WTC11 (cell line): ENCODE measurements around the gene CMC2.

ENCODE experiments used
- ELF4 ChIP-seq: sonication (generic); formaldehyde crosslinking; IDR thresholded peaks from 2 replicates; pipeline ENCODE4 v1.8.1; 2022; ENCODE audit warnings: low read depth, mild to moderate bottlenecking, moderate library complexity, missing genetic modification reagents
- ETV6 ChIP-seq: sonication (generic); formaldehyde crosslinking; IDR thresholded peaks from 2 replicates; pipeline ENCODE4 v1.8.1; 2022; ENCODE audit warnings: mild to moderate bottlenecking, missing genetic modification reagents
- GRHL2 ChIP-seq: fragments of 250-450 bp; sonication (Bioruptor Pico); IDR thresholded peaks from 2 replicates; pipeline ENCODE4 v1.8.0; 2022; ENCODE audit warnings: mild to moderate bottlenecking, moderate library complexity; ENCODE audit not compliant: insufficient replicate concordance, severe bottlenecking
- JUN ChIP-seq: sonication (generic); formaldehyde crosslinking; IDR thresholded peaks from 2 replicates; pipeline ENCODE4 v1.8.0; 2023; ENCODE audit warnings: mild to moderate bottlenecking, missing genetic modification reagents
- MXD4 ChIP-seq: fragments of 250-450 bp; sonication (Bioruptor Pico); IDR thresholded peaks from 2 replicates; pipeline ENCODE4 v1.8.0; 2021; ENCODE audit warnings: mild to moderate bottlenecking, moderate library complexity, borderline replicate concordance
- SMAD3 ChIP-seq: sonication (generic); formaldehyde crosslinking; IDR thresholded peaks from 2 replicates; pipeline ENCODE4 v1.8.0; 2022; ENCODE audit warnings: missing genetic modification reagents, mild to moderate bottlenecking, borderline replicate concordance
- TF ChIP-seq, protein P1 (sequence below): sonication (generic); formaldehyde crosslinking; IDR thresholded peaks from 2 replicates; pipeline ENCODE4 v1.8.0; 2022; ENCODE audit warnings: mild to moderate bottlenecking, missing genetic modification reagents
- TF ChIP-seq, protein P2 (sequence below): sonication (generic); formaldehyde crosslinking; IDR thresholded peaks from 2 replicates; pipeline ENCODE4 v1.8.0; 2022; ENCODE audit warnings: mild to moderate bottlenecking, missing genetic modification reagents
- TF ChIP-seq, protein P3 (sequence below): fragments of 200-600 bp; IDR thresholded peaks from 2 replicates; pipeline ENCODE4 v1.8.0; 2022; ENCODE audit warnings: antibody characterized with exemption
- TF ChIP-seq, protein P4 (sequence below): sonication (generic); formaldehyde crosslinking; IDR thresholded peaks from 2 replicates; pipeline ENCODE4 v1.8.1; 2023; ENCODE audit warnings: mild to moderate bottlenecking, missing genetic modification reagents, moderate library complexity
- TF ChIP-seq, protein P5 (sequence below): sonication (generic); formaldehyde crosslinking; IDR thresholded peaks from 2 replicates; pipeline ENCODE4 v1.8.1; 2023; ENCODE audit warnings: mild to moderate bottlenecking, missing genetic modification reagents, borderline replicate concordance

DNA sequence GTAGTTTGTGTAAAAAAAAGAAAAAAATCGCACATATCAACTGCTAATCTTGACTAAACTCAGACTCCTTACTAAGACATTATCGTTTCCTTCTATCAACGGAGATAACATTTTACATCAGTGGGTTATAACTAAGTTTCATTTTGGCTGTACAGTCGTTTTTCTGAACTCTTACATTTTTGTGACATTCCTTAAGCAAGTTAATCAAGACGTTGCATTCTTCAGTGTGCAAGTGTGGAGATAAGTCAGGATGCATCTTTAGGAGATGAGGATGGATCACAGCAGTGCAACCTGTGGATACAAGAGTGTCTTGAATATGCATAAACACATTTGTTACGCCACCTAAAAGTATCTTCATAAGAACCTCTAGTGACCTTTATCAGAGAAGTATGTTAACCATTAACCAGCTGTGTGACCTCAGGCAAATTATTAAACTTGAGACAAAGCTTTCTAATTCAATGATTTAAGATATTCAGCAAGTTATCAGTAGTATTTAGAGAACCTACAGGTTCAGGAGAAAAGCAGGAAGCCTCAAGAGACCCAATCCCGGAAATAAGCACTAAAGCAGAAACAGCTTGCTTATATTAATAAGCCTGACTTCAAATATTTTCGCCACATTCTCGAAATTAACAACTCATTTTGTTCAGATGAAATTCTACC is 9.4 kb downstream of the CMC2 start:
- TF ChIP-seq, protein P1, sequence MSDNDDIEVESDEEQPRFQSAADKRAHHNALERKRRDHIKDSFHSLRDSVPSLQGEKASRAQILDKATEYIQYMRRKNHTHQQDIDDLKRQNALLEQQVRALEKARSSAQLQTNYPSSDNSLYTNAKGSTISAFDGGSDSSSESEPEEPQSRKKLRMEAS: no peak
- TF ChIP-seq, protein P2, sequence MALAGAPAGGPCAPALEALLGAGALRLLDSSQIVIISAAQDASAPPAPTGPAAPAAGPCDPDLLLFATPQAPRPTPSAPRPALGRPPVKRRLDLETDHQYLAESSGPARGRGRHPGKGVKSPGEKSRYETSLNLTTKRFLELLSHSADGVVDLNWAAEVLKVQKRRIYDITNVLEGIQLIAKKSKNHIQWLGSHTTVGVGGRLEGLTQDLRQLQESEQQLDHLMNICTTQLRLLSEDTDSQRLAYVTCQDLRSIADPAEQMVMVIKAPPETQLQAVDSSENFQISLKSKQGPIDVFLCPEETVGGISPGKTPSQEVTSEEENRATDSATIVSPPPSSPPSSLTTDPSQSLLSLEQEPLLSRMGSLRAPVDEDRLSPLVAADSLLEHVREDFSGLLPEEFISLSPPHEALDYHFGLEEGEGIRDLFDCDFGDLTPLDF (CRISPR knock-in tag): no peak
- TF ChIP-seq ETV6 (CRISPR knock-in tag) (no peak), GRHL2 (CRISPR knock-in tag) (no peak), JUN (CRISPR knock-in tag) (no peak), ELF4 (CRISPR knock-in tag) (no peak), MXD4 (CRISPR knock-in tag) (no peak), SMAD3 (no peak)
- TF ChIP-seq, protein P3, sequence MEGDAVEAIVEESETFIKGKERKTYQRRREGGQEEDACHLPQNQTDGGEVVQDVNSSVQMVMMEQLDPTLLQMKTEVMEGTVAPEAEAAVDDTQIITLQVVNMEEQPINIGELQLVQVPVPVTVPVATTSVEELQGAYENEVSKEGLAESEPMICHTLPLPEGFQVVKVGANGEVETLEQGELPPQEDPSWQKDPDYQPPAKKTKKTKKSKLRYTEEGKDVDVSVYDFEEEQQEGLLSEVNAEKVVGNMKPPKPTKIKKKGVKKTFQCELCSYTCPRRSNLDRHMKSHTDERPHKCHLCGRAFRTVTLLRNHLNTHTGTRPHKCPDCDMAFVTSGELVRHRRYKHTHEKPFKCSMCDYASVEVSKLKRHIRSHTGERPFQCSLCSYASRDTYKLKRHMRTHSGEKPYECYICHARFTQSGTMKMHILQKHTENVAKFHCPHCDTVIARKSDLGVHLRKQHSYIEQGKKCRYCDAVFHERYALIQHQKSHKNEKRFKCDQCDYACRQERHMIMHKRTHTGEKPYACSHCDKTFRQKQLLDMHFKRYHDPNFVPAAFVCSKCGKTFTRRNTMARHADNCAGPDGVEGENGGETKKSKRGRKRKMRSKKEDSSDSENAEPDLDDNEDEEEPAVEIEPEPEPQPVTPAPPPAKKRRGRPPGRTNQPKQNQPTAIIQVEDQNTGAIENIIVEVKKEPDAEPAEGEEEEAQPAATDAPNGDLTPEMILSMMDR: no peak
- TF ChIP-seq, protein P4, sequence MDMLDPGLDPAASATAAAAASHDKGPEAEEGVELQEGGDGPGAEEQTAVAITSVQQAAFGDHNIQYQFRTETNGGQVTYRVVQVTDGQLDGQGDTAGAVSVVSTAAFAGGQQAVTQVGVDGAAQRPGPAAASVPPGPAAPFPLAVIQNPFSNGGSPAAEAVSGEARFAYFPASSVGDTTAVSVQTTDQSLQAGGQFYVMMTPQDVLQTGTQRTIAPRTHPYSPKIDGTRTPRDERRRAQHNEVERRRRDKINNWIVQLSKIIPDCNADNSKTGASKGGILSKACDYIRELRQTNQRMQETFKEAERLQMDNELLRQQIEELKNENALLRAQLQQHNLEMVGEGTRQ (CRISPR knock-in tag): no peak
- TF ChIP-seq, protein P5, sequence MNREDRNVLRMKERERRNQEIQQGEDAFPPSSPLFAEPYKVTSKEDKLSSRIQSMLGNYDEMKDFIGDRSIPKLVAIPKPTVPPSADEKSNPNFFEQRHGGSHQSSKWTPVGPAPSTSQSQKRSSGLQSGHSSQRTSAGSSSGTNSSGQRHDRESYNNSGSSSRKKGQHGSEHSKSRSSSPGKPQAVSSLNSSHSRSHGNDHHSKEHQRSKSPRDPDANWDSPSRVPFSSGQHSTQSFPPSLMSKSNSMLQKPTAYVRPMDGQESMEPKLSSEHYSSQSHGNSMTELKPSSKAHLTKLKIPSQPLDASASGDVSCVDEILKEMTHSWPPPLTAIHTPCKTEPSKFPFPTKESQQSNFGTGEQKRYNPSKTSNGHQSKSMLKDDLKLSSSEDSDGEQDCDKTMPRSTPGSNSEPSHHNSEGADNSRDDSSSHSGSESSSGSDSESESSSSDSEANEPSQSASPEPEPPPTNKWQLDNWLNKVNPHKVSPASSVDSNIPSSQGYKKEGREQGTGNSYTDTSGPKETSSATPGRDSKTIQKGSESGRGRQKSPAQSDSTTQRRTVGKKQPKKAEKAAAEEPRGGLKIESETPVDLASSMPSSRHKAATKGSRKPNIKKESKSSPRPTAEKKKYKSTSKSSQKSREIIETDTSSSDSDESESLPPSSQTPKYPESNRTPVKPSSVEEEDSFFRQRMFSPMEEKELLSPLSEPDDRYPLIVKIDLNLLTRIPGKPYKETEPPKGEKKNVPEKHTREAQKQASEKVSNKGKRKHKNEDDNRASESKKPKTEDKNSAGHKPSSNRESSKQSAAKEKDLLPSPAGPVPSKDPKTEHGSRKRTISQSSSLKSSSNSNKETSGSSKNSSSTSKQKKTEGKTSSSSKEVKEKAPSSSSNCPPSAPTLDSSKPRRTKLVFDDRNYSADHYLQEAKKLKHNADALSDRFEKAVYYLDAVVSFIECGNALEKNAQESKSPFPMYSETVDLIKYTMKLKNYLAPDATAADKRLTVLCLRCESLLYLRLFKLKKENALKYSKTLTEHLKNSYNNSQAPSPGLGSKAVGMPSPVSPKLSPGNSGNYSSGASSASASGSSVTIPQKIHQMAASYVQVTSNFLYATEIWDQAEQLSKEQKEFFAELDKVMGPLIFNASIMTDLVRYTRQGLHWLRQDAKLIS: no peak
